ENCODE measurements around the gene TTC33. TPM values are rescaled to one million over a fixed set of nuclear protein-coding genes. Genes with fewer than 3 reads are reported as not detected.

Gene TTC33
- total RNA-seq, 4 donors from 2014 or later: 6.4 to 67.3 (median 17.4) TPM

- no peak for TF ChIP-seq POLR2AphosphoS5 (IDR thresholded peaks at IDR 0.05)
- no peak for TF ChIP-seq POLR2A (IDR thresholded peaks at IDR 0.05)
- no peak for TF ChIP-seq CTCF (IDR thresholded peaks at IDR 0.05)
- no peak for TF ChIP-seq EP300 (IDR thresholded peaks at IDR 0.05; ENCODE audit: low read depth)
- no peak overlapping the region for H3K4me3 ChIP-seq
- intact Hi-C loops (cut with DNase I; ENCODE audit: low total_unique reads): no loop called here
- H3K4me1 ChIP-seq: no peaks in the 10 kb centered on the region
- 92 to 100% methylated on average over 1 to 3 of the region's 3 CpGs for WGBS, 2 donors (ENCODE audit: low coverage in 1 of 2)
- no peaks in the 10 kb centered on the region for H3K9me3 ChIP-seq
- H3K27me3 ChIP-seq: no peaks in the 10 kb centered on the region
- H3K36me3 ChIP-seq: no peaks in the 10 kb centered on the region
- no peak overlapping the region for H3K27ac ChIP-seq
- DNase-seq: no peak
- in situ Hi-C loops (cut with MboI; ENCODE audit: low pct_ligation_motif_present in 1 of 4, low pct_unique_long_range_greater_than_20kb in 1 of 4, low sequenced_read_pairs in 3 of 4): no loop called here
Observed at GRCh38 chr5:40475561-40475960, 280.2 kb downstream of the TTC33 start.

DNA sequence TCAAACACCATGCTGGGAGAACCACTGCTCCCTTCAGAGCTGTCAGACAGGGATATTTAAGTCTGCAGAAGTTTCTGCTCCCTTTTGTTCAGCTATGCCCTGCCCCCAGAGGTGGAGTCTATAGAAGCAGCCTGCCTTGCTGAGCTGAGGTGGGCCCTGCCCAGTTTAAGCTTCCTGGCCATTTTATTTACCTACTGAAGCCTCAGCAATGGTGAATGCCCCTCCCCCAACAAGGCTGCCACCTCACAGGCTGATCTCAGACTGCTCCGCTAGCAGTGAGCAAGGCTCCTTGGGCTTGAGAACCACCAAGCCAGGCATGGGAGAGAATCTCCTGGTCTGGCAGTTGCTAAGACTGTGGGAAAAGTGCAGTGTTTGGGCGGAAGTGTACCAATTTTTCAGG is 281.5 kb downstream of the TTC33 start:
- H3K27me3 ChIP-seq: no peaks in the 10 kb centered on the region
- no peak for DNase-seq
- no peaks in the 10 kb centered on the region for H3K9me3 ChIP-seq
- no peak overlapping the region for H3K4me3 ChIP-seq
- no peaks in the 10 kb centered on the region for H3K4me1 ChIP-seq
- TF ChIP-seq POLR2A (IDR thresholded peaks at IDR 0.05): no peak
- TF ChIP-seq POLR2AphosphoS5 (IDR thresholded peaks at IDR 0.05): no peak
- TF ChIP-seq CTCF (IDR thresholded peaks at IDR 0.05): no peak
- TF ChIP-seq EP300 (IDR thresholded peaks at IDR 0.05; ENCODE audit: low read depth): no peak
- no peak overlapping the region for H3K27ac ChIP-seq
- in situ Hi-C loops (cut with MboI; ENCODE audit: low pct_ligation_motif_present in 1 of 4, low pct_unique_long_range_greater_than_20kb in 1 of 4, low sequenced_read_pairs in 3 of 4): no loop called here
- WGBS, 2 donors (ENCODE audit: low coverage in 1 of 2): 96% methylated on average over 2 of the region's 2 CpGs; no CpG with 5 or more reads in 1 of the 2 donors
- intact Hi-C loops (cut with DNase I; ENCODE audit: low total_unique reads): no loop called here
- H3K36me3 ChIP-seq: no peaks in the 10 kb centered on the region

DNA sequence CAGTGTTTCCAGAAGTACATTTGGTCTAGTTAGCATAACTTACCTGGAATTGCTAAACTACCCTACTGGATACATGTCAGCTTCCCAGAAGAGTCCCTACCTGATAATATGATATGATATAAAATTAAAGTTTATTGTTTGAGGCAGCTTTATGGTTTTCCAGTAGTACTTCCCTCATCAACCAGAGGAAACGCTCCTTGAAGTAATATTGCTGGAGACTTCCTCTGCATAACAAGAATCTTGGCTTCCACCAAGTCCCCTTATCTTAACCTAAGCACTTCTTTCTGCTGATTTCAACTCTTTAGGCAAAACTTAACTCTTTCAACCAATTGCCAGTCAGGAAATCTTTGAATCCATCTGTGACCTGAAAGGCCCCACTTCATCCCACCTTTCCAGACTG is 290.3 kb downstream of the TTC33 start:
- no peaks in the 10 kb centered on the region for H3K4me1 ChIP-seq
- TF ChIP-seq POLR2AphosphoS5 (IDR thresholded peaks at IDR 0.05): no peak
- no peak for TF ChIP-seq CTCF (IDR thresholded peaks at IDR 0.05)
- TF ChIP-seq POLR2A (IDR thresholded peaks at IDR 0.05): no peak
- TF ChIP-seq EP300 (IDR thresholded peaks at IDR 0.05; ENCODE audit: low read depth): no peak

DNA sequence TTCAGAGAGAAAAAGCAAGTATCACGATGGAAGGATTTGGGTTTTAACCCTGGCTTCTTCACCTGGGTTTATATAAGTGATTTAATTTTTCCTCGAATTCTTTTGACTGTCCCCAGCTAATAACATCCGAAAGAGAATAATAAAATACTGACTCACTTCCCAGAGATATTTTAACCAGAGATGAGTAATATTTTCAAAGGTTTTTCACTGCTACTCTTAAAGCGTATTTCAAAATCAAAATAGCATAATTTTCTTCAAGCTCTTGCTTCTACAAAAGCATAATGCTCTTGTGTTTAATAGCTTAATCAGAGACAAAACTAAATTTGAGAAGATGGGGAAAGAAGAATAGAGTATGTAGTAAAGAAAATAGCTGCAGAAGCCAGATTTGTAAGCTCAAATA is 291.2 kb downstream of the TTC33 start:
- no peak overlapping the region for H3K4me3 ChIP-seq
- H3K36me3 ChIP-seq: no peaks in the 10 kb centered on the region
- intact Hi-C loops (cut with DNase I; ENCODE audit: low total_unique reads): no loop called here
- TF ChIP-seq CTCF (IDR thresholded peaks at IDR 0.05): no peak
- no peak for TF ChIP-seq POLR2A (IDR thresholded peaks at IDR 0.05)
- TF ChIP-seq POLR2AphosphoS5 (IDR thresholded peaks at IDR 0.05): no peak
- no peak for TF ChIP-seq EP300 (IDR thresholded peaks at IDR 0.05; ENCODE audit: low read depth)
- H3K27ac ChIP-seq: no peak overlapping the region
- H3K4me1 ChIP-seq: no peaks in the 10 kb centered on the region
- H3K9me3 ChIP-seq: peaks cover 4 to 5% of the 10 kb centered on the region in 2 donors
- in situ Hi-C loops (cut with MboI; ENCODE audit: low pct_ligation_motif_present in 1 of 4, low pct_unique_long_range_greater_than_20kb in 1 of 4, low sequenced_read_pairs in 3 of 4): no loop called here
- WGBS, 2 donors (ENCODE audit: low coverage in 1 of 2): 83 to 90% methylated on average over 4 of the region's 4 CpGs
- DNase-seq: no peak
- H3K27me3 ChIP-seq: no peaks in the 10 kb centered on the region

More for the DNA sequence above, 290.3 kb downstream of the TTC33 start:
- Histone ChIP-seq H3K27ac (no peak overlapping the region), H3K36me3 (no peaks in the 10 kb centered on the region), H3K27me3 (no peaks in the 10 kb centered on the region), H3K9me3 (peaks cover 4% of the 10 kb centered on the region in 2 donors), H3K4me3 (no peak overlapping the region)
- in situ Hi-C loops (cut with MboI; ENCODE audit: low pct_ligation_motif_present in 1 of 4, low pct_unique_long_range_greater_than_20kb in 1 of 4, low sequenced_read_pairs in 3 of 4) (no loop called here), intact Hi-C loops (cut with DNase I; ENCODE audit: low total_unique reads) (no loop called here)
- no peak for DNase-seq
- 20 to 63% methylated on average over 1 of the region's 1 CpG for WGBS, 2 donors (ENCODE audit: low coverage in 1 of 2)

Small RNA genes lying within 50 kb of the gene (small RNA-seq; reads per million reads assigned to genes)
- gene RF00092: 0 reads per million in 4 donors
- gene RF00191: 0 reads per million in 4 donors

Other genes starting within 250 kb of the TTC33 start
- gene PTGER4, start 76.0 kb downstream of the TTC33 start, total RNA-seq: 100 to 1,000 TPM in 3 of 4 donors, 10 to 100 TPM in 1; 39.6 to 127 (median 105) TPM
- gene PRKAA1, start 42.4 kb upstream of the TTC33 start, total RNA-seq: 100 to 1,000 TPM in 3 of 4 donors, 10 to 100 TPM in 1; 79.3 to 262 (median 112) TPM
- 100 to 1,000 TPM in 2 of 4 donors, 10 to 100 TPM in 2; 15.1 to 157 (median 90.5) TPM for gene RPL37, start 79.3 kb upstream of the TTC33 start, total RNA-seq
- 1 to 10 TPM in 3 of 4 donors, under 1 TPM in 1; 0.60 to 4.4 (median 3.0) TPM for gene CARD6, start 85.4 kb upstream of the TTC33 start, total RNA-seq
- 100 to 1,000 TPM in 3 of 4 donors, 10 to 100 TPM in 1; 77.4 to 170 (median 127) TPM for gene C7, start 153.5 kb upstream of the TTC33 start, total RNA-seq